GM12891 (cell line): ENCODE results near the gene HAPLN2.

Source experiments
- PAX5 ChIP-seq: IDR thresholded peaks from 2 replicates; pipeline ENCODE4 v1.6.1; 2011; ENCODE audit warnings: low read length, moderate library complexity, mild to moderate bottlenecking; ENCODE audit not compliant: insufficient read depth, severe bottlenecking
- POLR2A ChIP-seq: IDR thresholded peaks from 2 replicates; pipeline ENCODE4 v1.6.1; 2011; ENCODE audit warnings: low read depth, low read length, control low read depth
- POLR2AphosphoS5 ChIP-seq: IDR thresholded peaks from 2 replicates; pipeline ENCODE4 v1.6.1; 2011; ENCODE audit warnings: low read depth, low read length, control low read depth
- POU2F2 ChIP-seq: IDR thresholded peaks from 2 replicates; pipeline ENCODE4 v1.6.1; 2011; ENCODE audit warnings: low read depth, mild to moderate bottlenecking, control low read depth, low read length, moderate library complexity
- SPI1 ChIP-seq: IDR thresholded peaks from 2 replicates; pipeline ENCODE4 v1.6.1; 2011; ENCODE audit warnings: low read depth, low read length, control low read depth
- TAF1 ChIP-seq: IDR thresholded peaks from 2 replicates; pipeline ENCODE4 v1.6.1; 2011; ENCODE audit warnings: low read depth, low read length, control low read depth

DNA sequence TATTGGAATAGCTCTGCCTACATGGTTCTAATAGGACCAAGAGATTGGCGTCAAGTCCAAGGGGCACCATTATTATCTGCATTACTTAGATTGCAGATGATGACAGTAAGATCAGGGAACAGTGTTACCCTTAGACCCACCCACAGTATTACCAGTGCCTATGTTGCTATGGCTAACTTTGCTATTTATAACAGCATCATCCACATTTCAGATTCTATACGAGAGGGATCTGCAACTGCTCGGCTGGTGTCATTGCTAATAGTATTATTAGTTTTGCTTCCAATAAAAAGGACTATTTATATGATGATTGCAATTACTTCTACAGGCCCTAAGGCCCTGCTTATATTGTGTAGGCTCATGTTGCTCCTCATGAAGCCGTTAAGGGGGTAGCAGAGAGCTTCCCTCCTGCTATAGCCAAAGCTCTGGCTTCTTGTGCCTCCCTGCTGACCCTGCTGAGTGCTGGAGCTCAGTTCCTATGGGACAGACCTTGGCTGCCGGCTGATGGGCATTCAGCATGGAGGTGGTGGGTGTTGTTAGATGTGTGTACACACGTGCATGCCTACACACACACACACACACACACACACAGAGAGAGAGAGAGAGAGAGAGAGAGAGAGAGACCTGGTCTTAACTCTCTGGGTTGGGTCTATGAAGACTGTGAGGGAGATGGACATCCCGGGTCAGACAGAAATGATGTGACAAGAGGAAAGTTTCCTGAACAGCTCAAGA is 24.0 kb downstream of the HAPLN2 start:
- no peak for TF ChIP-seq POLR2AphosphoS5
- TF ChIP-seq TAF1, result no peak
- no peak for TF ChIP-seq POLR2A
- no peak for TF ChIP-seq PAX5
- TF ChIP-seq POU2F2, result no peak
- TF ChIP-seq SPI1, result no peak
